Astrocyte (in vitro differentiated cells and primary cell): ENCODE measurements around the gene PMAIP1.

Experiments used
- EZH2 ChIP-seq: IDR thresholded peaks from 2 replicates; pipeline ENCODE4 v1.6.1; 2012; ENCODE audit warnings: mild to moderate bottlenecking, low read length, inconsistent platforms; ENCODE audit not compliant: insufficient read depth
- TF ChIP-seq, protein P1 (sequence below): IDR thresholded peaks from 2 replicates; pipeline ENCODE4 v1.5.1; 2011; ENCODE audit warnings: low read depth, mild to moderate bottlenecking, inconsistent platforms, low read length, moderate library complexity; ENCODE audit not compliant: insufficient read depth

DNA sequence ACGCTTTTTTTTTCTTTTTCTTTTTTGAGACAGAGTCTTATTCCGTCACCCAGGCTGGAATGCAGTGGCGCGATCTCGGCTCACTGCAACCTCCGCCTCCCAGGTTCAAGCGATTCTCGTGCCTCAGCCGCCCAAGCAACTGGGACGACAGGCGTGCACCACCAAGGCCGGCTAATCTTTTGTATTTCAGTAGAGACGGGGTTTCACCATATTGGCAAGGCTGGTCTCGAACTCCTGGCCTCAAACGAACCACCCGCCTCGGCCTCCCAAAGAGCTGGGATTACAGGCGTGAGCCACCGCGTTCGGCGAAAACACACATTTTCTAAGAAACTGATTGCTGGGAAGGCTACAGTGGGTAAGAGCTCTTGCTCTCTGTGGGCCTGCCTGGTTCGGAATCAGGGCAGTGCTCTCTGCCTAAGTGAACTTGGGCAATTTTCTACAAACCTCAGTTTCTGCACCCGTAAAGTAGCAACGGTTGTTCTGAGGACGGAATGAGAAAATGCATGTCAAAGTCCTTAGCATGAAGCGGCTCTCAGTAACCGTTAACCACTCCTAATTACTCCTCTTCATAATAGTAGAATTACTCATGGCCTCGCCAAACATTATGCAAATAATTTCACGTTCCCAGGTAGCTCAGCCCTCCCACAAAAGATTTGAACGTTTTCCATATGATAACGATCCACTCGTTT lies 1.0 kb upstream of the PMAIP1 start:
- TF ChIP-seq, protein P1, sequence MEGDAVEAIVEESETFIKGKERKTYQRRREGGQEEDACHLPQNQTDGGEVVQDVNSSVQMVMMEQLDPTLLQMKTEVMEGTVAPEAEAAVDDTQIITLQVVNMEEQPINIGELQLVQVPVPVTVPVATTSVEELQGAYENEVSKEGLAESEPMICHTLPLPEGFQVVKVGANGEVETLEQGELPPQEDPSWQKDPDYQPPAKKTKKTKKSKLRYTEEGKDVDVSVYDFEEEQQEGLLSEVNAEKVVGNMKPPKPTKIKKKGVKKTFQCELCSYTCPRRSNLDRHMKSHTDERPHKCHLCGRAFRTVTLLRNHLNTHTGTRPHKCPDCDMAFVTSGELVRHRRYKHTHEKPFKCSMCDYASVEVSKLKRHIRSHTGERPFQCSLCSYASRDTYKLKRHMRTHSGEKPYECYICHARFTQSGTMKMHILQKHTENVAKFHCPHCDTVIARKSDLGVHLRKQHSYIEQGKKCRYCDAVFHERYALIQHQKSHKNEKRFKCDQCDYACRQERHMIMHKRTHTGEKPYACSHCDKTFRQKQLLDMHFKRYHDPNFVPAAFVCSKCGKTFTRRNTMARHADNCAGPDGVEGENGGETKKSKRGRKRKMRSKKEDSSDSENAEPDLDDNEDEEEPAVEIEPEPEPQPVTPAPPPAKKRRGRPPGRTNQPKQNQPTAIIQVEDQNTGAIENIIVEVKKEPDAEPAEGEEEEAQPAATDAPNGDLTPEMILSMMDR = no peak
- TF ChIP-seq EZH2 = no peak
